GM19452 (cell line): ENCODE data around the gene FREM2.

Experiments used
- ATAC-seq: cut with Tn5 transposase; IDR thresholded peaks from one replicate; pipeline ENCODE4 v1.9.1; 2021; ENCODE audit not compliant: unreplicated experiment

Gene FREM2

GRCh38 chr13:38686577-38687245 lies at the start of gene FREM2:
FREM2 (plus strand) TSS chr13:38687077; CDS start chr13:38687345, 268 bp downstream.
- no peak for ATAC-seq

- no peak for ATAC-seq
Measured at GRCh38 chr13:38637576-38637975, 49.3 kb upstream of the FREM2 start.

GRCh38 chr13:38641164-38641948 lies 45.5 kb upstream of the FREM2 start:
- no peak for ATAC-seq

- no peak for ATAC-seq
Measured at GRCh38 chr13:38647312-38647711, 39.6 kb upstream of the FREM2 start.

- ATAC-seq = no peak
Measured at GRCh38 chr13:38648912-38649311, 38.0 kb upstream of the FREM2 start.

- ATAC-seq = no peak
Measured at GRCh38 chr13:38656699-38657098, 30.2 kb upstream of the FREM2 start.

- no peak for ATAC-seq
Measured at GRCh38 chr13:38657191-38657590, 29.7 kb upstream of the FREM2 start.

- no peak for ATAC-seq
Measured at GRCh38 chr13:38658906-38659305, 28.0 kb upstream of the FREM2 start.

GRCh38 chr13:38661010-38661675 lies 25.7 kb upstream of the FREM2 start:
- no peak for ATAC-seq

- ATAC-seq = no peak
Measured at GRCh38 chr13:38662362-38662761, 24.5 kb upstream of the FREM2 start.

GRCh38 chr13:38664906-38665305 lies 22.0 kb upstream of the FREM2 start:
- no peak for ATAC-seq

GRCh38 chr13:38667526-38668109 lies 19.3 kb upstream of the FREM2 start:
- ATAC-seq = no peak

- no peak for ATAC-seq
Measured at GRCh38 chr13:38669234-38669964, 17.5 kb upstream of the FREM2 start.

GRCh38 chr13:38670627-38671026 lies 16.2 kb upstream of the FREM2 start:
- ATAC-seq = no peak

- no peak for ATAC-seq
Measured at GRCh38 chr13:38671980-38672379, 14.9 kb upstream of the FREM2 start.

GRCh38 chr13:38674208-38674607 lies 12.7 kb upstream of the FREM2 start:
- ATAC-seq = no peak

GRCh38 chr13:38680912-38681311 lies 6.0 kb upstream of the FREM2 start:
- ATAC-seq = no peak

- ATAC-seq = no peak
Measured at GRCh38 chr13:38684714-38685113, 2.2 kb upstream of the FREM2 start.

GRCh38 chr13:38685431-38685830 lies 1.4 kb upstream of the FREM2 start:
- ATAC-seq = no peak

GRCh38 chr13:38685974-38686576 lies 802 bp upstream of the FREM2 start:
- no peak for ATAC-seq
